ENCODE measurements around the gene ZNF507.
"Not testable (repeated sequence)": the region's sequence is repeated elsewhere in the genome, so short reads cannot be mapped to it uniquely, and the experiment has no call there.

The ZNF507 gene

DNA sequence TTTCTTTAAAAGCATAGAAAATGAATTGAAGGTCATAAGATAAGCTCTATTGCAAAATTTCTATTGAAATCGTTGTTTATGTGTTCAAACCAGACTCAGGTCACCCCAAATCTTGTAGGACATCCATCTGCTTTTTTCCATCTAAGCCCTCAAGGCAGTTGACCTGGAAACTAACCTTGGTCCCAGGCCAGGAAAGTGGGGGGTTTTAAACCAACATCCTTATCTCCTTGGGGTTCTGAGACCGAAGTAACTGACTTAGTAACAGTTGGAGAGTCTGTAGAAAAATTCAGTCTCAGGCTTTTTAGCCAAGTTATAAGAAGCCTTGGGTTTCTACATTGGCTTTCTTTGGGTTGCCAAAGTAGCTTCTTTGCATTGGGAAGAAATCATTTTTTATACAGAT, 23.4 kb downstream of the ZNF507 start:
- no peak for DNase-seq (ENCODE audit: low read depth)

DNA sequence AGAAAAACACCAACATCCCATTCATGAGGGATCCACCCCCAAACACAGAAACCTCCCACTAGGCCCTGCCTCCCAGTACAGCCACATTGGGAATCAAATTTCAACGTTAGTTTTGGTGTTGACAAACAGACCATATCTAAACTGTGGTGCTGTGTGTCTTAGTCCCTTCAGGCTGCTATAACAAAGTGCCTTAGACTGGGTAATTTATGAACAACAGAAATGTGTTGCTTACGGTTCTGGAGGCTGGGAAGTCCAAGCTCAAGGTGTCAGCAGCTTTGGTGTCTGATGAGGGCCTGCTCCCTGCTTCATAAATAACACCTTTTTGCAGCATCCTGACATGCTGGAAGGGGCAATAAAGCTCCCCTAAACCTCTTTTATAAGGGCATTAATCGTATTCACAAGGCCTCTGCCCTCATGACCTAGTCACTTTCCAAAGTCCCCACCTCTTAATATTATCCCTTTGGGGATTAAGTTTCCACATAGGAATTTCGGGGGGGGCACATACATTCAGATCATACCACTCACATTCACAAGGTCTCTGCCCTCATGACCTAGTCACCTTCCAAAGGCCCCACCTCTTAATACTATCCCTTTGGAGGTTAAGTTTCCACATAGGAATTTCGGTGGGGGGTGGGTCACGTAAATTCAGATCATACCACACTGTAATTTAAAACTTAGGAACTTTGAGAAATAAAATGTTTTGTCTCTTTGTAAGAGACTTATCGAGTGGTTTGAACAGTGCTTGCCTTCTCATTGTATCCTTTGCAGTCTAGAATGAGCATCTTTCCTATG, 27.5 kb downstream of the ZNF507 start:
- no peak for DNase-seq (ENCODE audit: low read depth)

DNA sequence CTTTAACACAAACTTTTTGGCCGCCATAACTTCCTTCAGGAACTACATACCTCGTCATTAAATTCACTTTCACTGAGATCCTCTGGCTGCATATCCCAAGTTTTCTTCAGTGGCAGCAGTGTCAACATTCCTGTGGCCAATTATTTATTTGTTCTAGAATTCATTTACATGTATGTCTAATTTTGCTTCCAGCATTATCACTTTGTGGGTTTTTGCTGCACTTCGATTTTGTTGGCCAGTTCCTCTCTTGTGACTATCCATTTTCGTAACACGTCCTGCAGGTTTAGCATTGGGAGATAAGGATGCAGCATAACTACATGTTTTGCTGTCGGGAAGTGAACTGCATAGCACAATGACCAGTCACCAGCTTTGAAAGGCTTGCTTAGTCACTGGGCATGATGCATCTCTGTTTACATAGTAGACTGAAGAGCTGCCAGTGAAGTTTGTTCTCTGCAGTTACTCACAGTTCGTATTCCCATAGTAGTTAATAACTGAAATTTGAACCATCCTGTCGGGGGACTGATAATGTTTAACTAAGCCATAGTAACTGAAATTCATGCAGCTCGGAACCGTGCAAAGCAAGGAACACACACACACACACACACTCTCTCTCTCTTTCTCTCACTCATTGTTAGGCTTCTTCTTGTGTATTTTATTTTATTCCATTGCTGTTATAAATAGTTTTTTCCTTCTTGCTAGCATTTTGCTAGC, 28.3 kb downstream of the ZNF507 start:
- no peak for DNase-seq (ENCODE audit: low read depth)

DNA sequence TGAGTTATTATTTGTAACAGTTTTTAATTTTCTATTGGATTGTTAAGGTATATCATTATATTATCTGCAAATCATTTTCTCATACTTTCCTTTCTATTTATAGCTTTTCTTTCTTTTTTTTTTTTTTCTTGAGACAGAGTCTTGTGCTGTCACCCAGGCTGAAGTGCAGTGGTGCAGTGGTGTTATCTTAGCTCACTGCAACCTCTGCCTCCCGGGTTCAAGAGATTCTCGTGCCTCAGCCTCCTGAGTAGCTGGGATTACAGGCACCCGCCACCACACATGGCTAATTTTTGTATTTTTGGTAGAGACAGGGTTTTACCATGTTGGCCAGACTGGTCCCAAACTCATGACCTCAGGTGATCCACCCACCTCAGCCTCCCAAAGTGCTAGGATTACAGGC, 29.0 kb downstream of the ZNF507 start:
- not testable (repeated sequence) for DNase-seq (ENCODE audit: low read depth)

DNA sequence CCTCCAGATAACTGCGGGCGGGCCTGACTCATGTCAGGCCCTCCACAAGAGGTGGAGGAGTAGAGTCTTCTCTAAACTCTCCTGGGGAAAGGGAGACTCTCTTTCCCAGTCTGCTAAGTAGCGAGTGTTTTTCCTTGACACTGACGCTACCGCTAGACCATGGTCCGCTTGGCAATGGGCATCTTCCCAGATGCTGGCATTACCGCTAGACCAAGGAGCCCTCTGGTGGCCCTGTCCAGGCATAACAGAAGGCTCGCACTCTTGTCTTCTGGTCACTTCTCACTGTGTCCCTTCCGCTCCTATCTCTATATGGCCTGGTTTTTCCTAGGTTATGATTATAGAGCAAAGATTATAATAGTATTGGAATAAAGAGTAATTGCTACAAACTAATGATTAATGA, 31.7 kb downstream of the ZNF507 start:
- not testable (repeated sequence) for DNase-seq (ENCODE audit: low read depth)

DNA sequence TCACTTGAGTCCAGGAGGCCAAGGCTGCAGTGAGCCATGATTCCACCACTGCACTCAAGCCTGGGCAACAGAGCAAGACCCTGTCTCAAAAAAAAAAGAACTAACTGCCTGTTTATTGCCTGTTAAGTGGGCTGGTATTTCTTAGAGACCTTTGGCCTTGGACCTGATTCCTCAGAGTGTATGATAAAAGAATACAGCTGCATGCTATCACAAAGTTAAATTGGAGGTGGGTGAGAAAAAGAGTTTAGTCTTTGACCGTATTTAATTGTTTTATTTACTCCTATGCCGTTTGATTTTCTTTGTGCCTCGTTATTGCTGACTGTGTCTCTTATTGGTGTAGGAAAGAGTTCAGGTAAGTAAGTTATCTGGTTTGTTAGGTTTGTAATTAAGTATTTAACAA, 34.9 kb downstream of the ZNF507 start:
- no peak for DNase-seq (ENCODE audit: low read depth)

DNA sequence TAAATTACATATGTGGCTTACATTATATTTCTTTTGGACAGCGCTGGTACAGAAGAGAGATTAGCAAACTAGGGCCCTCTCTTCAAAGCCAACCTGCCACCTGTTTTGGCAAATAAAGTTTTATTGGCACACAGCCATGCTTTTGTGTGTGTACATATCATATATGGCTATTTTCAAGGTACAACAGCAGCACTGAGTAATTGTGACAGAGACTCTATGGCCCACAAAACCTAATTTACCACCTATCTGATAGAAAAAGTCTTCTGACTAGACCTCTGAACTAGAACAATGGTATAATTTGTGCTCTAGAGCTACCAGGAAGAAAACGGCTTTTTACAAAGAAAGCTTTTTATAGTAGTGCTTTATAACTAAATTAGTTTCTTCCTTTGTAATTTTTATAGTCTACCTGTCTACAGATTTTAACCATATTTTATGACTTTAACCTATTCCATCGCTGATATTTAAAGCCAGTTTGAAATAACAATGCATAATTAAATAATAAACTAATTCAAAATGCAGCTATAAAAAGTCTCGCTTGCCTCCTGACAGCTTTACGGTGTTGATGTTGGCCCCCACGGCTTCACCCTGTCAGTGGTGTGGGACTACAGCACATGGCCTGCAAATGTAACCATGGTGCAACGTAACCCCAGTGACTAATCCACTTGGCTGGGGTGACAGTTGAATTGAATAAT, 42.4 kb downstream of the ZNF507 start:
- DNase-seq (ENCODE audit: low read depth), result no peak

DNA sequence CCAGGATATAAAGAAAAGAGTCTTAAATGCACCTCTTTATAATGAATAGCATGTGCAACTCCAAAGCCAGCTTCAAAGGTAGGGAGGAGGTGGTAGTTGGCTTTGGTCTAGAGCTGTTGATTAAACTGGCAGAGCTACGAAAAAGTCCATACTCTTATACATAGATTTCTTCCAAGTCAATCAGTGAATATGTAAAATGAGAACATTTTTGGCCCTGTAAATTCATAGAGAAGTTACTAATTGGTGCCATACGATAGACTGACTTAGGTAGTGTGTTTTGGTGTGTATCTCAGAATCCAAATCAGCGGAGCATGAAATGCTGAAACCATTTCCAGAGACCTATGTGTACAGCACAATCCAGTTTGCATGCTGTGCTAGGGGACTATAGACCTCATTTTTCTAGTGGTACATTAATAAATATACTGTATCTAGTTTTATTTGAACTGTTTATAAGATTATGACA, 43.0 kb downstream of the ZNF507 start:
- no peak for DNase-seq (ENCODE audit: low read depth)

DNA sequence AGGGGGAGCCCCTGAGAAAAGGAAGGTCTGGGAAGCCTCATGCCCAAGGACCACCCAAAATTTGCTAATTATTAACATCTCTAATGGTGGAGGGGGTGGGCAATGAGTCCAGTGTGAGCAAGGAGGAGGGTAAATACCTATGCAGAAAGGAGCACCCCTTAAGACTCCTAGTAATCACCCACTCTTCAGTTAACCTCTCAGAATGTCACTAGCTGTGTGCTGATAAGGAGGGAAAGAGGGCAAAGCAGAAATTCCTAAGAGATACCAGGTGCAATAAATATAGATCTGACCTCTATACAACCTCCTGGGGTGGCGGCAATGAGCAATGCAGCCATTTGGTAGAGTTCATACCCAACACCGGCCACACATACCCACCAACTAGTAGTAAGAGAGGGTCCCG, 47.5 kb downstream of the ZNF507 start:
- no peak for DNase-seq (ENCODE audit: low read depth)

DNA sequence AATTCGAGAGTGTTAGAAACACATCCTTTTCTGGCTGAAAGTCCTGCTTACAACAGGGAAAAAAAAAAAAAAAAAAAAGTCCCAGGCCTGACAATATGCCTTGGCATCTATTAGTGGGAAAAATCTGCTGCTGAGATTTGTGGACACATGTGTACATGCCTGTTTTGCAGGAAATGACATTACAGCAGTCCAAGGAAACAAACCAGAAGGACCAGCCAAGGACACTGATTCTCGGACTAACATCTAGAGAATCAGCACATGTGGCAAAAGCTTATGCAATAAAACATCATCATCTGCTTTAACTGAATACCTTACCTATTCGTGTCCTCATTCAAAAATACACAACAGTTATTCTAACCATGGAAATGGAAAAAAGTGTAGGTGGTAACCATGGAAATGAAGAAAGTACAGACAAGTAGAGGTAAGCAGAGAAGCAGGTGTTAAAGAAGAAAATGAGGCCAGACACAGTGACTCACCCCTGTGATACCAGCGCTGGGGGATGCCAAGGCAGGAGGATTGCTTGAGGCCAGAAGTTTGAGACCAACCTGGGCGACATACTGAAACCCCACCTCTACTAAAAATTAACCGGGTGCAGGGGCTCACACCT, 50.7 kb downstream of the ZNF507 start:
- DNase-seq (ENCODE audit: low read depth), result no peak

DNA sequence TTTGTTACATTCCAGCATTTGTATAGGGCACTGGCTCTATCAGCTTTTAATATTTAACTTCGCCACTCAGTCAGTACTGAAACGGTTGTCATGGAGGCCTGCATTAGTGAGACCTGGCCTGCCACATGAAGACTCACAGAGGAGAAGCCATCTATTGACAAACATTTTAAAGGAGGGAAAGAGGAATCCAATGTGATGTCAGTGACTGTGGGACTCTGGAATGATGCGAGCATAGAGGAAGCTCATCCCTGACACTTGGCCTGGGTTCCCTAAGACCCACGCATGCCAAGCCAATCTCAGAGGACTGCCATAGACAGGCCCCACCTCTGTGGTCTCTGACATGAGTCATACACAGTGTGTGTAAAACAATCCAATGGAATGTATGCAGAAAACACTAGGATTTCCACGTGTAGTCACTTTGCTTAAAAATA, 52.3 kb downstream of the ZNF507 start:
- DNase-seq (ENCODE audit: low read depth), result no peak

DNA sequence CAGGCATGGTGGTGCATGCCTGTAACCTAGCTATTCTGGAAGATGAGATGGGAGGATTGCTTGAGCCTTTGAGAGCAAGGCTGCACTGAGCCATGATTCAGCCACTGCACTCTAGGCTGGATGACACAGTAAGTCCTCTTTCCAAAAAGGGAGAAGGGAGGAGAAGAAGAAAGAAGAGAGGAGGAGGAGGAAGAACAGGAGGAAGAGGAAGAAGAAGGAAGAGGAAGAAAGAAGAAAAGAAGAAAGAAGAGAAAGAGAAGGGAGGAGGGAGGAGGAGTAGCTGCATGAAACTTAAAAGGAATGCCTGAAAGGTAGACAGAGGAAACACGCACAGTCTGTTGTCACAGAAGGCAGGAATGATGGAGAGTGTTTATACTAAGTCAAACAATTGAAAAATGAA, 56.6 kb downstream of the ZNF507 start:
- no peak for DNase-seq (ENCODE audit: low read depth)

DNA sequence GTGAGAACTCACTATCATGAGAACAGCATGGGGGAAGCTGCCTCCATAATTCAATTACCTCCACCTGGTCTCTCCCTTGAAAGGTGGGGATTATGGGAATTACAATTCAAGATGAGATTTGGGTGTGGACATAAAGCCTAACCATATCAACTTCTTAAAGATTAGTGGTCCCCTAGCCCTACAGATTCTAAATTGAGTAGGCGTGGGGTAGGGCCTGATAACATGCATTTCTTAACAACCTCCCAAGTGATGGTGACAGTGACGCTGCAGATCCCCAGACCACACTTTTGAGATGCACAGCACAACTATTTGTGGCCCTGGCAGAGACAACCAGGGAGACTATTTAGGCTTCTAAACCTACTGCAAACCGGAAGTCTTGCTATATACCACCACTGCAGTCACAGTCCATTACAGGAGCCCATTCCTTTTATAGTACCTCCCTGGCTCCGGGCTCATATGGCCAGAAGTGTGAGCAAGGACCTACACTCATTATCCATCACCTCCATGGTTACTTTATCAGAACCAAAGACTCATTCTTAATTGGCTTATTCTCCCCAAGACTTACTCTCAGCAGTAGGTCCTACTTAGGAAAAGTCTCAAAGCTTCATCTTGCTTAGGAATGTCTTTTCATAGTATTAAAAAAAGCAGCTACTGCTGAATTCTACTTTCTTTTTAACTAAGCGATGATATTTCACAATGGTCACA, 58.0 kb downstream of the ZNF507 start:
- DNase-seq (ENCODE audit: low read depth), result no peak

DNA sequence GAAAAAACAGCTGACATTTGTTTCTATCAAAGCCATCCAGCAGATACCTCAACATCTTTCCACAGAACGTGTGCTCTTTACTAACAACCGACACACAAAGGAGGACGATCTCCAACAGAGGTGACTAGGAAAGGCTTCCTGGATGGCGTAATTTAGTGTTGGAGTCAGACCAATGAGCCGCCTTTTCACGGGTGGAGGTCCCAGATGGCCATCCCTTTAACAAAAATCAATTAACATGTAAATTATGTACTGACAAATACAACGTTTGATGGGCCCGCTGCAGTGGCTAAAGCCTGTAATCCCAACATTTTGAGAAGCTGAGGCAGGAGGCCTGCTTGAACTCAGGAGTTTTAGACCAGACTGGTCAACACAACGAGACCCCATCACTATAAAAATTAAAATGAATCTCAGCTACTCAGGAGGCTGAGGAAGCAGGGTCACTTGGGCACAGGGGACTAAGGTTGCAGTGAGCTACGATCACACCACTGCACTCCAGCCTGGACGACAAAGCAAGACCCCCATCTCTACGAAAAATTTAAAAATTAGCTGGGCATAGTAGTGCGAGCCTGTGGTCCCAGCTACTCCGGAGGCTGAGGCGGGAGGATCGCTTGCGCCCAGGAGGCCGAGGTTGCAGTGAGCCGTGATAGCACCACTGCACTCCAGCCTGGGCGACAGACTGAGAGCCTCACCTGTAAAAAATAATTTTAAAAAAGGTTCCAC, 59.0 kb downstream of the ZNF507 start:
- DNase-seq (ENCODE audit: low read depth), result no peak

DNA sequence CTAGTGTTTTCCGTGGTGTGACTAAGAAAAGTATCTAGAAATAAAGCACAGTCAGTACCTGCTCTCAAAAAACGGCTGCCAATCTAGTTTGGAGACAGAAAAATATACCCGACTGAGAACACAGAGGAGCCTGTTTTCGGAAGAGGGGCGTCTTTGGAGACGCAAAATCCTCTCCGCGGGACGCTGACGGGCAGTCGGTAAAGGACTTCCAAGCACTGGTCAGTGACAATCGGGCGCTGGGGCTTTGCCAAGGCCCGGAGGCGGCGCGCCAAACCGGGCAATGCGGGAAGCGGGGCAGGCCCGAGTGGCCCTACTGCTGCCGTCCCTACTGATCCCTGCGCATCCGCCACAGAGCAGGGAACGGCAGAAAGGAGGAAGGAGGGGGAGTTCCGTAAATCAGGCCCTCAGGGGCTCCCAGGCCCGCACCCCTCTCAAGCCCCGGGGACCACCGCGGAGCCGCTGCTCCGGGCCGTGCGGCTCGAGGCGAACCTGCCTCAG, 59.6 kb downstream of the ZNF507 start:
- DNase-seq (ENCODE audit: low read depth), result no peak

DNA sequence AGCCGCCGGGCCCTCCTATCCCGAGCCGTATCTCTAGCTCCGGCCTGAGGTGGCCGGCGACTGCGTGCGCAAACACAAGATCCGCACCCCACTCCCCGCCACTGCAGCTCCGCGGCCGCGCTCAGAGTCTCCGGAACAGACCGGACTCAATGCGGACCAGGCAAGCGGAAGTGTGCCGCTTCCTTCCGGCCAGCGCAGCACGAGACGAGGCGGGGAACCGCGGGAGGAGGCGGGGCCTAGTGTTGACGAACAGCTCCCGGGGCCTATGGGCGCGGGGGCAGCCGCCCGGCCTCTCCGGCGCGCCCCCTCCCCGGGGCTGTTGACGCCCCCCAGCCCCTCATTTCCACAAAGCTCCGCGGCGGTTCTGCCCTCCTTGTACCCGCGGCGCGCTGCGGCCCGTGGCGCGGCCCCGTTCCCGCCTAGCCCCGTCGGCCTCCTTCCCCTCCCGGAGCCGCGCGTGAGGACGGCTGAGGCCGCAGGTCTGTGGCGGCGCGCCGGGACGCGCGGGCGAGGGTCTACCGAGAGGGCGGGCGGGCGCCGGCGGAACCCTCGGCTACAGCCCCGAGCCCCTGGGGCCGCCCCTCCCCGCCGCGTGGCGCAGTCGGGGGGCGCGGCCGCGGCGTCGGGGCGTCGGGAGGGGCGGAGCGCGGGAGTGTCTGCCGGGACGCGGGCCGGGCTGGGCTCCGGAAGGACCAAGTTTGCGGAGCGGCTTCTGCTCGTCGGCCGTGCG, 60.2 kb downstream of the ZNF507 start, which contains the start of gene DPY19L3:
Gene DPY19L3, plus strand, starts transcription at position 340 of the 730 bp plus-strand sequence. CDS start 2,484 bp downstream, outside the sequence.
- peak; percentile 90 for DNase-seq (ENCODE audit: low read depth)

DNA sequence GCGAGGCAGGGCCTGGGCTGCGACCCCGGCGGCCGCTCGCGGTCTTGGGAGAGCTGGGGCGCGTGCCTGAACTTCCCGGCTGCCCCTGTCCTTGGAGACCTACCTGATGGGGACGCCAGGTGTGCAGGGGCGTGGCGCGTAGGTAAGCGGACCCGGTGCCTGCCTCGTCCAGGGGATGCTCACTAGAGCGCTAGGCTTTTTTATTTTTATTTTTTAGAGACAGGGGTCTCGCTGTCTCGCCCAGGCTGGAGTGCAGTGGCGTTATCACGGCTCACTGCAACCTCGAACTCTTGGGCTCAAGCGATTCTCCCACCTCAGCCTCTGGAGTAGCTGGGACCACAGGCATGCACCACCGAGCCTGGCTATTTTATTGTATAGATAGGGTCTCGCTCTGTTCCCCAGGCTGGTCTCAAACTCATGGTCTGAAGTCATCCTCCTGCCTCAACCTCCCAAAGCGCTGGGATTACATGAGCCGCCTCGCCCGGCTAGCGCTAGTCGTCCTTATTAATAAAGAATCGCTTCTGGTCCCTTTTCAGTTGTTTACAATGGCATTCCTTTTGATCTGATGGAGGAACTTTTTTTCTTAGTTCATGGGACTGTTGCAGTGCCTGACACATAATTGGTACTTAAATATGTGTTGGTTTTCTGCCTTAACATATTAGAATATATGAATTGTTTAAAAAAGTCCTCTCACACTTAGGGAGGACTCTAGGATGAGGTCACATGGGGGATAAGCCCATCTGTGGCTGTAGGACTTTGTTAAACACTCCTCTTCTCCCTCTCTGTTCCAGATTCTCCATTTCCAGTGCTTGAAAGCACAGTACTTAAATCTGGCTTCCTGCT, 61.0 kb downstream of the ZNF507 start:
- DNase-seq (ENCODE audit: low read depth), result no peak

DNA sequence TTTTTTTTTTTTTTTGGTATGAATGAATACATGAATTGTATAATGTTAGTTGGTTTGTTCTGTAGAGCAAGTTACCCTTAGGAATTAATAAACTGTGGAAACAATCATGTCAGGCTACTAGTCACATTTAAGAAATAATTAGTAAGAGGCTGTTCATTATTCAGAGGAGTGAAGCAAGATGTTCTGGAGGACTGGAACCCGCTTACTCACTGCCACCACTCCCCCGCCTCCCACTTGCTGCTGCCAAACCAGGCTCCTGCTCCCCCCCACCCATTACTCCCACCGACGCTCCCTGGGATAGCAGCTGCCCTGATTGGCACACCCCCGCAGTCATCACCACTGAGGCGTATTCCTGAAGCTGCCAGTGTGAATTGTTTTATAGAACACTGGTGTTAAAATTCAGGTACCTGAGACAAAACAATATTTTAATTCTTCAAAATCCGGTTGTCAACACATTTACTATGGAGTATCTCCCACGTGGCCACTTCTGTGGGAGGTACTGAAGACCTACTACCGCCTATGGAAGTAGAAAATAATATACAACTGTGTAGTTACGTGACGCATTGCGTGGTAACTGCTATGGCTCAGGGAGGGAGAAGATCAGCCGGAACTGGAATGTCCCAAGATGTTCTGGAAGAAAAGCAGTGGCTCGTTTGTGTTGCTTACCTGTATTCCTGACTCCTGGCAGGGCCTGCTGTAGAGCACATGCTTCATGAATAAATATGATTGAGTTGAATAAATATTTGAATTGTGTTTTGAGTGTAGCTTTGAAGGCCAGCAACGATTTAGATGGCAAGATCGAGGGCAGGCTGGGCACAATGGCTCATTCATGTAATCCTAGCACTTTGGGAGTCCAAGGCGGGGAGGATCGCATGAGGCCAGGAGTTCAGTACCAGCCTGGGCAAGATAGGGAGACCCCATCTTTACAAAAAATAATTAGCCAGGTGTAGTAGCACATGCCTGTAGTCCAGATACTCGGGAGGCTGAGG, 61.9 kb downstream of the ZNF507 start:
- no peak for DNase-seq (ENCODE audit: low read depth)

All from stimulated activated CD8-positive, alpha-beta memory T cell treated with anti-CD3 and anti-CD28 coated beads, Interleukin-4, amount 100 ng/mL, for 24 hours (primary cell).